ENCODE results near the gene DPYSL5. TPM values are rescaled to one million over a fixed set of nuclear protein-coding genes. Genes with fewer than 3 reads are reported as not detected.
A peak's percentile ranks its signal among the peaks of the same experiment; 100 is the strongest.
"Not testable (repeated sequence)": the region's sequence is repeated elsewhere in the genome, so short reads cannot be mapped to it uniquely, and the experiment has no call there.

DPYSL5 gene
- total RNA-seq, 3 donors from 2014 or later: not detected

DNA sequence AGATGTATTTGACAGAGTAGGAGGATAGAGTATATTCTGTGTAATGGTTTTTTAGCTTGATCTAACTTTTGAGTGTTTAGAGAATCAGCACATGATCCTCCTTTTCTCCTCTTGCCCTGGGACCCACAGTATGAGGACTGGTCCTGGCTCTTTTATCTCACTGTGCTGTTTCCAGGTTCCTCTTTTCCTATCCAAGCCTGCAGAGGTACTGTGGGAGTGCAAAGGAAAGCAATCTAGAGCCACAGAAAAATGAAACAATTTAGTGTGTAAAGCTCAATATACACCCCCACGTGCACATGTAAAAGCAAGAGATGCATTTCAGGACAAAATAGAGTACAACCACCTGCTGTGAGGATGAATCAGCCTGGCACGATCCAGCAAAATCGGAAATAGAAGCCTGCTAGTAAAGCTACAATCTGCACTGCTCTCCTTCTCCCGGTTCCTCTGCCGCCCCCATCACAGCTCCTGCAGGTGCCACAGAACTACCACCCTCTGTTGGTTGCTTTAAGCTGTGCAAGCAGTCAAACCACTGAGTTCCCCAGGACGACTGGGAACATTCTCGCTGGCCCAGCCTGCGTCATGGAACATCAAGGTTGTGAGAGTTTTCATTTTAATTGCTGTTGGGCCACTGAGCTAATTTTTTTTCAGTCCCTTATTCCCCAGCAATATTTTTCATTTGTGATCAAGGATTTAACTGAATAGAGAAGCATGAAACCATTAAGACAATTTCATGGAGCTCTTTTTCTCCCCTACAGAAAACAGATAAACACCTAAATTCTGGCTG, 74.7 kb downstream of the DPYSL5 start:
- intact Hi-C loops (cut with DNase I; ENCODE audit: low total_unique reads): no loop called here
- no peak overlapping the region for H3K27ac ChIP-seq
- no peaks in the 10 kb centered on the region for H3K27me3 ChIP-seq
- H3K4me1 ChIP-seq: no peaks in the 10 kb centered on the region
- H3K9me3 ChIP-seq: no peaks in the 10 kb centered on the region
- DNase-seq (ENCODE audit: low spot score in 2 of 2): no peak
- no peaks in the 10 kb centered on the region for H3K36me3 ChIP-seq
- TF ChIP-seq POLR2A (IDR thresholded peaks at IDR 0.05) (no peak), POLR2AphosphoS5 (IDR thresholded peaks at IDR 0.05) (no peak)
- TF ChIP-seq, protein P1, sequence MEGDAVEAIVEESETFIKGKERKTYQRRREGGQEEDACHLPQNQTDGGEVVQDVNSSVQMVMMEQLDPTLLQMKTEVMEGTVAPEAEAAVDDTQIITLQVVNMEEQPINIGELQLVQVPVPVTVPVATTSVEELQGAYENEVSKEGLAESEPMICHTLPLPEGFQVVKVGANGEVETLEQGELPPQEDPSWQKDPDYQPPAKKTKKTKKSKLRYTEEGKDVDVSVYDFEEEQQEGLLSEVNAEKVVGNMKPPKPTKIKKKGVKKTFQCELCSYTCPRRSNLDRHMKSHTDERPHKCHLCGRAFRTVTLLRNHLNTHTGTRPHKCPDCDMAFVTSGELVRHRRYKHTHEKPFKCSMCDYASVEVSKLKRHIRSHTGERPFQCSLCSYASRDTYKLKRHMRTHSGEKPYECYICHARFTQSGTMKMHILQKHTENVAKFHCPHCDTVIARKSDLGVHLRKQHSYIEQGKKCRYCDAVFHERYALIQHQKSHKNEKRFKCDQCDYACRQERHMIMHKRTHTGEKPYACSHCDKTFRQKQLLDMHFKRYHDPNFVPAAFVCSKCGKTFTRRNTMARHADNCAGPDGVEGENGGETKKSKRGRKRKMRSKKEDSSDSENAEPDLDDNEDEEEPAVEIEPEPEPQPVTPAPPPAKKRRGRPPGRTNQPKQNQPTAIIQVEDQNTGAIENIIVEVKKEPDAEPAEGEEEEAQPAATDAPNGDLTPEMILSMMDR (IDR thresholded peaks at IDR 0.05): peak in 2 of 3 donors; percentile 39 to 43
- H3K4me3 ChIP-seq: no peak overlapping the region

DNA sequence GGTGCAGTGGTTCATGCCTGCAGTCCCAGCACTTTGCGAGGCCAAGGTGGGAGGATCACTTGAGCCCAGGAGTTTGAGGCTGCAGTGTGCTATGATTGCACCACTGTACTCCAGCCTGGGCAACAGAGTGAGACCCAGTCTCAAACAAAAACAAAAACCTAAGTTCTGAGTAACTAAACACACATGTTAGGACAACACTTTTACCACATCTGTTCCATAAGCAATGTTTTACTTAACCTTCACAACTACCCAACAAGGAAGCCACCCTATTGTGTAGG, 75.2 kb downstream of the DPYSL5 start:
- DNase-seq (ENCODE audit: low spot score in 2 of 2); H3K27ac ChIP-seq; H3K4me1 ChIP-seq; H3K9me3 ChIP-seq; intact Hi-C loops (cut with DNase I; ENCODE audit: low total_unique reads); H3K36me3 ChIP-seq; H3K4me3 ChIP-seq; H3K27me3 ChIP-seq: not testable (repeated sequence)

DNA sequence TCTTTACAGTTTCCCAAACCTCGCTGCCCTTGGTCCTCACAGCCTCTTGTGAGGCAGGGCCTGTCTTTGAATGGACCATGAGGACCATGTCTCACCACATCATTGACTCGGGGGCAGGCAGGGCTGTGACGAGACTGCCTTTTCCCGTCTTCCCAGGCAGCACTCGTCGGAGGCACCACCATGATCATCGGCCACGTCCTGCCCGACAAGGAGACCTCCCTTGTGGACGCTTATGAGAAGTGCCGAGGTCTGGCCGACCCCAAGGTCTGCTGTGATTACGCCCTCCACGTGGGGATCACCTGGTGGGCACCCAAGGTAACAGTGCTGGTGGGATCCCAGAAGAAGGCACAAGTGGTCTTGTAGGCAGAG, 76.8 kb downstream of the DPYSL5 start:
- H3K27ac ChIP-seq: no peak overlapping the region
- TF ChIP-seq POLR2A (IDR thresholded peaks at IDR 0.05) (no peak), POLR2AphosphoS5 (IDR thresholded peaks at IDR 0.05) (no peak)
- TF ChIP-seq, protein P1 (IDR thresholded peaks at IDR 0.05): no peak
- H3K4me1 ChIP-seq: no peaks in the 10 kb centered on the region
- no peak overlapping the region for H3K4me3 ChIP-seq
- H3K36me3 ChIP-seq: no peaks in the 10 kb centered on the region
- intact Hi-C loops (cut with DNase I; ENCODE audit: low total_unique reads): no loop called here
- no peaks in the 10 kb centered on the region for H3K9me3 ChIP-seq
- no peak for DNase-seq (ENCODE audit: low spot score in 2 of 2)
- H3K27me3 ChIP-seq: peaks cover 0 to 4% of the 10 kb centered on the region in 2 donors

DNA sequence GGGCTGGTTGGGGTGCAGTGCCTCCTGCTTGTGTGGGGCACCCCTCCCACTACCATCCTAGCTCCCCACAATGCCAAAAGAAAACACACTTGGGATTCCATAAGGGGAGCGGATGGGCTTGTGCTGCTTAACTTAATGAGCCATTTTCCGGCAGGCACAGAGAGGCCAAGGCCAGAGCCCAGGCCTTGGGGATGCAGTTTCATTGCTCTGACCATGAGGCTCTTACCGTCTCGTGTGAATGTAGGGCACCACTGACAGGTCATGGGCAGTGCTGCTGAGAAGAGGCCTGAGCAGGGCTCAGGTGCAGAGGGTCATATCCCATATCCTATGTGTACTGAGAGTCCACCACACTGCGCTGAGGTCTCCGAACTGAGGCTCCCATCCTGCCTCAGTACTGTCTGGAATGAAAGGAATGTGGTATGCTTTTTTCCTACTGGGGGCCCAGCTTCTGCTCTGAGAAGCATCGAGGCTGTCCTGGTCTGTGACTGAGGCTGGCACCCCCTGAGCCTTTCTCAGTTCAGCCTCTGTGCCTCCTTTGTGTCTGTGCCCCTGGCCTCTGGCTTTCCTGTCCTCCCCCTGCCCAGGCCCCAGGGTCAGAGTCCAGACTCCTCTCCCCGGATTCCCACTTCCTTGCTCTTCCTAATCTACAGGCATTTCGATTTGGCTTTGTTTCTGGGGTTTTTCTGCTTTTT, 77.3 kb downstream of the DPYSL5 start:
- Histone ChIP-seq H3K27me3 (peaks cover 0 to 9% of the 10 kb centered on the region in 2 donors), H3K9me3 (no peaks in the 10 kb centered on the region), H3K4me3 (no peak overlapping the region), H3K27ac (no peak overlapping the region), H3K4me1 (no peaks in the 10 kb centered on the region), H3K36me3 (no peaks in the 10 kb centered on the region)
- intact Hi-C loops (cut with DNase I; ENCODE audit: low total_unique reads): no loop called here
- TF ChIP-seq, protein P1 (IDR thresholded peaks at IDR 0.05): no peak
- TF ChIP-seq POLR2AphosphoS5 (IDR thresholded peaks at IDR 0.05) (no peak), POLR2A (IDR thresholded peaks at IDR 0.05) (no peak)
- no peak for DNase-seq (ENCODE audit: low spot score in 2 of 2)

DNA sequence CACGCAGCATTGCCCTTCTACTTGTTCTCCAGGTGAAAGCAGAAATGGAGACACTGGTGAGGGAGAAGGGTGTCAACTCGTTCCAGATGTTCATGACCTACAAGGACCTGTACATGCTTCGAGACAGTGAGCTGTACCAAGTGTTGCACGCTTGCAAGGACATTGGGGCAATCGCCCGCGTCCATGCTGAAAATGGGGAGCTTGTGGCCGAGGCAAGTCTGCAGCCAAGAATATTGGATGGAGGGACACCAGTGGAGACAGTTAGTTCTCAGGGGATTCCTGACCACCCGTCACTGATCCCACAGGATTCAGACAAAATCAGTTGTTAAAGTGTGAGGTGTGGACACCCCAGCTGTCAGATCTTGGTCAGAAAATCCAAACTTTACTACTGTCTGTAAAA, 79.3 kb downstream of the DPYSL5 start:
- Histone ChIP-seq H3K27me3 (peaks cover 0 to 9% of the 10 kb centered on the region in 2 donors), H3K4me1 (no peaks in the 10 kb centered on the region), H3K27ac (no peak overlapping the region), H3K9me3 (no peaks in the 10 kb centered on the region), H3K4me3 (no peak overlapping the region), H3K36me3 (no peaks in the 10 kb centered on the region)
- TF ChIP-seq POLR2A (IDR thresholded peaks at IDR 0.05) (no peak), POLR2AphosphoS5 (IDR thresholded peaks at IDR 0.05) (no peak)
- TF ChIP-seq, protein P1 (IDR thresholded peaks at IDR 0.05): no peak
- intact Hi-C loops (cut with DNase I; ENCODE audit: low total_unique reads): no loop called here
- no peak for DNase-seq (ENCODE audit: low spot score in 2 of 2)
